ENCODE data around the gene TIGD1.

DNA sequence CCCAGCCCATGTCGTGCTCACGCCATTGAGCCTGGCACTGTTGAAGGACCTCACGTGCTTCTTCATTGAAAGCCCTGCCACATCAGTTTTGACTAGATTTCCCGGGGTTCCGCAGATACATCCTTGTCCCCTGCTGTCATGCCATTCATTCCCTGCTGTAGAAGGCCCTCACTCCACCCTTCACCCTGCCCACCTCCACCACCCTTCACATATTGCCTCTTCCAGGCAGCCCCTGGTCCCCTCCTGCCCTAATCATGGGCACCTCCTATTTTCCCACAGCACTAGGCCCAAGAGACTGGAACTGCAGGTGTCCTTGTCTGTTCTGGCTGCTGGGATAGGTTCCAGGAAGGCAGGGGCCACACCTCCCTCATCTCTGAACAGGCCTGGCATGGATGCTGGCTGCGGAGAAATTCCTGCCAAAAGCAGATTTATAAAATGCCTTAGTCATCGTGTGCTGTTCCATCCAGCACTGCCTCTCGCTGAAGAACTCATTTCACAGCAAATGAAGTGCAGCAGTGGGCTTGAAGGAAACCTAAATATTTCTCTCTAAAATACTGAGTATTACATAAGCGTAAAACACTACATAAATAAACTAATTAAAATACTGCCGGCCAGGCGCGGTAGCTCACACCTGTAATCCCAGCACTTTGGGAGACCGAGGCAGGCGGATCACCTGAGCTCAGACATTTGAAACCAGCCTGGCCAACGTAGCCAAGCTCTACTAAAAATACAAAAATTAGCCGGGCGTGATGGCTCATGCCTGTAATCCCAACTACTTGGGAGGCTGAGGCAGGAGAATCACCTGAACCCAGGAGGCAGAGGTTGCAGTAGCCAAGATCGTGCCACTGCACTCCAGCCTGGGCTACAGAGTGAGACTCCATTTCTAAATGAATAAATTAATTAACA, 38.6 kb upstream of the TIGD1 start:
- TF ChIP-seq SUZ12 (IDR thresholded peaks at IDR 0.05; ENCODE audit: extremely low read depth, insufficient read depth, insufficient read length): no peak
- TF ChIP-seq ZNF274 (IDR thresholded peaks at IDR 0.05; ENCODE audit: low read depth, low read length): no peak
